ENCODE results near the gene SYNDIG1. TPM values are rescaled to one million over a fixed set of nuclear protein-coding genes. Genes with fewer than 3 reads are reported as not detected.

Gene SYNDIG1
- polyA plus RNA-seq, 1 of the 3 experiments (the other 2 are of a cell fraction) = not detected

DNA sequence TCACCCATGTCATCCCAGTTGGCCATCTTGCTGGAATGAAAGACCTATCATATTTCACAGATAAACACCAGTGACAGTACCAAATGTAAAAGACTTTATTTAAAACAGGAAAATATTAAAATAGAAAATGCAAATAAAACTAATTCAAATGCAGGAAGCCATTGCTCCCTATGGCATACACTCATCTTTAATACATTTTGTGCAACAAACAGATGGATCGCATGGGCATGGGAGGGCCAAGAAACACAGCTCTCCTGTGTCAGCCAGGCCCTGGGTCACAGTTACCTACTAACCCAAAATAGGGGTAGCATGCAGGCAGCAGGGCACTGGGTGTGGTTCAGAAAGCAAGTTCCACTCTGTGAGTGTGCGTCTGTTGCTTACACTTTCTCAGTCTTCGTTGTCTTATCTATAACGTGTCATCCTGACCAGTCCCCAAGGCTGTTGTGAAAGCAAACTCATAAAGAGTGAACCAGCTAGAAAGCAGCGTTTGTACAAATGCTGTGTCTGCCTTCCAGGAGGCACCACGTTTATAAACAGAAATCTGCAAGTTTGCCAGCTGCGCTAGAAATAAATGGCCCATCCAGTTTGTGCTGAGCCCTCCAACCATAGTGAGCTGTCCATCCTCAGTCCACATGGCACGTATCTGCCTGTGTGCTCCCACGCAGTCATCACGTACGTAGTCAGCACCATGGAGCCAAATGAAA lies 180.5 kb downstream of the SYNDIG1 start:
- Histone ChIP-seq H3K27me3 (ENCODE audit: insufficient read depth) (no peaks in the 10 kb centered on the region), H3F3A (replicated peaks; ENCODE audit: insufficient read depth) (no peaks in the 10 kb centered on the region), H2AFZ (ENCODE audit: low read depth) (no peak overlapping the region), H3K9me2 (no peaks in the 10 kb centered on the region), H3K4me2 (no peak overlapping the region), H3K36me3 (replicated peaks in 1 of 2; ENCODE audit: control insufficient read depth in 1 of 2, insufficient read depth in 2 of 2, low read length in 1 of 2) (no peaks in the 10 kb centered on the region), H3K79me2 (ENCODE audit: insufficient read depth) (no peaks in the 10 kb centered on the region), H3K4me3 (ENCODE audit: low read depth in 2 of 2, low read length in 1 of 2) (no peak overlapping the region), H3K9ac (no peak overlapping the region), H4K20me1 (ENCODE audit: insufficient read depth) (no peaks in the 10 kb centered on the region), H3K27ac (ENCODE audit: low read depth in 2 of 2, low read length in 1 of 2) (no peak overlapping the region), H3K4me1 (ENCODE audit: control insufficient read depth in 1 of 2, insufficient read depth in 2 of 2, low read depth in 1 of 2, low read length in 1 of 2) (peaks cover 0 to 31% of the 10 kb centered on the region in 2 experiments; a peak in 1 of 4 replicates), H3K9me3 (no peaks in the 10 kb centered on the region)
- WGBS (ENCODE audit: low lambda C conversion rate) = 76% methylated on average over 10 of the region's 11 CpGs
- no peak for TF ChIP-seq FOXJ3 (CRISPR knock-in tag; IDR thresholded peaks at IDR 0.05)
- TF ChIP-seq, protein P1, sequence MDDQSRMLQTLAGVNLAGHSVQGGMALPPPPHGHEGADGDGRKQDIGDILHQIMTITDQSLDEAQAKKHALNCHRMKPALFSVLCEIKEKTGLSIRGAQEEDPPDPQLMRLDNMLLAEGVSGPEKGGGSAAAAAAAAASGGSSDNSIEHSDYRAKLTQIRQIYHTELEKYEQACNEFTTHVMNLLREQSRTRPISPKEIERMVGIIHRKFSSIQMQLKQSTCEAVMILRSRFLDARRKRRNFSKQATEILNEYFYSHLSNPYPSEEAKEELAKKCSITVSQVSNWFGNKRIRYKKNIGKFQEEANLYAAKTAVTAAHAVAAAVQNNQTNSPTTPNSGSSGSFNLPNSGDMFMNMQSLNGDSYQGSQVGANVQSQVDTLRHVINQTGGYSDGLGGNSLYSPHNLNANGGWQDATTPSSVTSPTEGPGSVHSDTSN (IDR thresholded peaks at IDR 0.05) = no peak
- TF ChIP-seq RFX5 (IDR thresholded peaks at IDR 0.05; ENCODE audit: low read length) = no peak
- TF ChIP-seq GATA2 (CRISPR knock-in tag; IDR thresholded peaks at IDR 0.05) = no peak
- no peak for TF ChIP-seq RCOR1 (IDR thresholded peaks at IDR 0.05; ENCODE audit: low read length)
- no peak for TF ChIP-seq TAF1 (IDR thresholded peaks at IDR 0.05; ENCODE audit: borderline replicate concordance, low read depth, low read length)
- no peak for TF ChIP-seq EZH2phosphoT487 (IDR thresholded peaks at IDR 0.05; ENCODE audit: borderline replicate concordance, low read depth)
- TF ChIP-seq MXI1 (IDR thresholded peaks at IDR 0.05; ENCODE audit: low read depth, low read length) = no peak
- TF ChIP-seq, protein P2, sequence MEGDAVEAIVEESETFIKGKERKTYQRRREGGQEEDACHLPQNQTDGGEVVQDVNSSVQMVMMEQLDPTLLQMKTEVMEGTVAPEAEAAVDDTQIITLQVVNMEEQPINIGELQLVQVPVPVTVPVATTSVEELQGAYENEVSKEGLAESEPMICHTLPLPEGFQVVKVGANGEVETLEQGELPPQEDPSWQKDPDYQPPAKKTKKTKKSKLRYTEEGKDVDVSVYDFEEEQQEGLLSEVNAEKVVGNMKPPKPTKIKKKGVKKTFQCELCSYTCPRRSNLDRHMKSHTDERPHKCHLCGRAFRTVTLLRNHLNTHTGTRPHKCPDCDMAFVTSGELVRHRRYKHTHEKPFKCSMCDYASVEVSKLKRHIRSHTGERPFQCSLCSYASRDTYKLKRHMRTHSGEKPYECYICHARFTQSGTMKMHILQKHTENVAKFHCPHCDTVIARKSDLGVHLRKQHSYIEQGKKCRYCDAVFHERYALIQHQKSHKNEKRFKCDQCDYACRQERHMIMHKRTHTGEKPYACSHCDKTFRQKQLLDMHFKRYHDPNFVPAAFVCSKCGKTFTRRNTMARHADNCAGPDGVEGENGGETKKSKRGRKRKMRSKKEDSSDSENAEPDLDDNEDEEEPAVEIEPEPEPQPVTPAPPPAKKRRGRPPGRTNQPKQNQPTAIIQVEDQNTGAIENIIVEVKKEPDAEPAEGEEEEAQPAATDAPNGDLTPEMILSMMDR (IDR thresholded peaks at IDR 0.05) = no peak
- TF ChIP-seq EP300 (IDR thresholded peaks at IDR 0.05; ENCODE audit: borderline replicate concordance in 1 of 2, low read depth in 1 of 2, low read length in 1 of 2) = no peak
- TF ChIP-seq TCF12 (IDR thresholded peaks at IDR 0.05) = no peak
- TF ChIP-seq, protein P3, sequence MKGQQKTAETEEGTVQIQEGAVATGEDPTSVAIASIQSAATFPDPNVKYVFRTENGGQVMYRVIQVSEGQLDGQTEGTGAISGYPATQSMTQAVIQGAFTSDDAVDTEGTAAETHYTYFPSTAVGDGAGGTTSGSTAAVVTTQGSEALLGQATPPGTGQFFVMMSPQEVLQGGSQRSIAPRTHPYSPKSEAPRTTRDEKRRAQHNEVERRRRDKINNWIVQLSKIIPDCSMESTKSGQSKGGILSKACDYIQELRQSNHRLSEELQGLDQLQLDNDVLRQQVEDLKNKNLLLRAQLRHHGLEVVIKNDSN (IDR thresholded peaks at IDR 0.05; ENCODE audit: borderline replicate concordance, low read depth) = no peak
- TF ChIP-seq, protein P4, sequence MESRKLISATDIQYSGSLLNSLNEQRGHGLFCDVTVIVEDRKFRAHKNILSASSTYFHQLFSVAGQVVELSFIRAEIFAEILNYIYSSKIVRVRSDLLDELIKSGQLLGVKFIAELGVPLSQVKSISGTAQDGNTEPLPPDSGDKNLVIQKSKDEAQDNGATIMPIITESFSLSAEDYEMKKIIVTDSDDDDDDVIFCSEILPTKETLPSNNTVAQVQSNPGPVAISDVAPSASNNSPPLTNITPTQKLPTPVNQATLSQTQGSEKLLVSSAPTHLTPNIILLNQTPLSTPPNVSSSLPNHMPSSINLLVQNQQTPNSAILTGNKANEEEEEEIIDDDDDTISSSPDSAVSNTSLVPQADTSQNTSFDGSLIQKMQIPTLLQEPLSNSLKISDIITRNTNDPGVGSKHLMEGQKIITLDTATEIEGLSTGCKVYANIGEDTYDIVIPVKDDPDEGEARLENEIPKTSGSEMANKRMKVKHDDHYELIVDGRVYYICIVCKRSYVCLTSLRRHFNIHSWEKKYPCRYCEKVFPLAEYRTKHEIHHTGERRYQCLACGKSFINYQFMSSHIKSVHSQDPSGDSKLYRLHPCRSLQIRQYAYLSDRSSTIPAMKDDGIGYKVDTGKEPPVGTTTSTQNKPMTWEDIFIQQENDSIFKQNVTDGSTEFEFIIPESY (IDR thresholded peaks at IDR 0.05; ENCODE audit: borderline replicate concordance, low read depth) = no peak
- ChIA-PET CTCF (no interaction called here), POLR2A (no interaction called here)
- DNase-seq = no peak

Measured in SK-N-SH (cell line).